ENCODE results near the gene DPEP3.
A peak's percentile ranks its signal among the peaks of the same experiment; 100 is the strongest.

DPEP3 gene

GRCh38 chr16:67966549-67967182 lies 13.6 kb downstream of the DPEP3 start:
- DNase-seq: no peak

DNA sequence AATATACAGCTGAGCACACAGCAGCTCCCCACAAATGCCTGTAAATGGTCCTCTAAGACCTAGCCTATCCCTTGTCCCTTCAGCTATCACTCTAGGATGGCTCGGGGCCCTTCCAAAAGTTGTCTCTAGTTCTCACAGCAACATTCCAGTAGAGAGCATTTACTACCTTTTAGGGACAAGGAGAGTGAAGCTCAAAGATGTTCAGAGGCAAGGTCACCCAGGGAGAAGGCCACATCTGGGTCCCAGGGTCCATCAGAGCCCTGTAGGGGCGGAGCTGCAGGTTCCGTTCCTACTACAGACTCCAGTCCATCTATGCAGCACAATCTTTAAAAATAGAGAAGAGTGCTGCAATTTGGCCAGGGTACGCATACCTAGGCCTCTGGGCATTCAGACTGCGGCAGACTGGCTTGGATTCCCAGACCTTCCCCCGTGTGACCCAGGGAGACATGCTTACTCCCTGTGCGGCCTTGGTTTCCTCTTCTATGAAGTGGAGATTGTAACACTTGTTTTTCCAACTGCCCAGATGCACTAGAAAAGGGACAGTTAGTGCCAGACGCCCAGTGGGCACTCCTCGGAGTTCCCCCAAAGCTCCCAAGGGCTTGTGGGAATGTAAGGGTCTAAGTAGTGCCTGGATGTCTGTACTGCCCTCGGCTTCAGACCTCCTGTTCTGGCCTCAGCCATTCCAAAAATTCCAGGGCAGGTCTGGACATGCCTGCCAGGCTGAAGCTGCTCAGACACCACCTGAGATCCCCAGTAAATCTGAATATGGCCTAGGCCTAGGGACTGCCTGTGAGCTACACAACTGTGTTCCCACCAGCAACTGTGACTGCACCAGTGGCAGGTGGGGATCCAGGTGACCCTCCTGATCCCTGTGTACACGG lies 14.4 kb downstream of the DPEP3 start:
- no peak for DNase-seq

DNA sequence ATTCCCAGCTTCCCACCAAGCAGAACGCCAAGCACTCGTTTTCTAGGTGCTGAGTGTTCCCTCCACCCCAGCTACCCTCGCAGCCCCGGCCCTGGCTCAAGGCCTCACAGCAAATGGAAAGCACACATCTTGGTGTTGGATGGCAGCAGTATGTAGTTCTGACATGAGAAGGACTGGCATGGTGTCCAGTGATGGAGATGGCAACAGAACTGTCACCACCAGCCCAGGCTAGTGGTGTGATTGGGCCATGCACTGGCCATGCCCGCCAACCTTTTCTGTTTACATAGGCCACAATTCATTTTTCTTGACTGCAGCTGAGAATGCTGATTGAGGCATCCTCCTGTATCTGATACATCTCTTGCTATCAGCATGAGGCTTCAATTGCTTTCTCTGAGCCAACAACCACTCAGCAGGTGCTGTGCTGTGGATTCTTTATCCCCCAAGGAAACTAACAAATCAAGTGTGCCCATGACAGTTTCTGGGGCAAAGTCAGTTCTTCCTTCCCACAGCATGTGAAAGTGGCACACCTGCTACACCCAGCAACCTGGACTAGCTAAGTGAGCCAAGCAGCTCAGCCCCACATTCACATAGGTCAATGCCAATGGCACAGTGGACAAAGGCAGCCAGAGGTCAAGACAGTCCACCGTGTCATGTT lies 15.7 kb downstream of the DPEP3 start:
- DNase-seq: no peak

DNA sequence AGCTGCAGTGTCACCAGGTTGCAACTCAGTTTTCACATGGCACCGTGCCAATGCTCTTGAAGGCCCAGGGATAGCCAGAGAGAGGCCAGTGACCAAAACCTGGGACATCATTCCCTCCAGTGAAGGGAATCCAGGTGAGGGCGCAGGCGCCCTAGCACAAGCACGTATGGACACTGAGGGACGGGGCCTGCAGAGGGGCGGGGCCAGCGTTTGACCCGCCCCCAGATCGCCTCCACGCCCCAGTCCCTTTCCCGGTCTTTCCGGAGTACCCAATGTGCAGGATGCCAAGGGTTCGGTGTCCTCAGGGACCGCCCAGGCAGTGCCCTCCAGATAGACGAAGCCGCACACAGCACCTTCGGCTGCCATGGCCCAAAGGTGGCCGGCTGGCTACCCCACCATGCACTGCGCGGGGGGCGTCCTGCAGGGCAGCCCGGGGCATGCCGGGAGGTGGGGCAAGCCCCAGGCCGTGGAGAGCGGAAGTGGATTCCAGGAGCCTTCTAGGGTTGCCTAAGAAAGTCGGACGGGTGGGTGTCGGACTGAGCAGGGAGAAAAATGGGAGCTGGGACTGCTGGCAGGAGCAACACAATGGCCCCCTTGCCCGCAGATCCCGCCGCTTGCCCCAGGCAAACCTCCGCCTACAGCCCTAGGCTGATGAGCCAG lies 16.5 kb downstream of the DPEP3 start:
- DNase-seq: no peak

DNA sequence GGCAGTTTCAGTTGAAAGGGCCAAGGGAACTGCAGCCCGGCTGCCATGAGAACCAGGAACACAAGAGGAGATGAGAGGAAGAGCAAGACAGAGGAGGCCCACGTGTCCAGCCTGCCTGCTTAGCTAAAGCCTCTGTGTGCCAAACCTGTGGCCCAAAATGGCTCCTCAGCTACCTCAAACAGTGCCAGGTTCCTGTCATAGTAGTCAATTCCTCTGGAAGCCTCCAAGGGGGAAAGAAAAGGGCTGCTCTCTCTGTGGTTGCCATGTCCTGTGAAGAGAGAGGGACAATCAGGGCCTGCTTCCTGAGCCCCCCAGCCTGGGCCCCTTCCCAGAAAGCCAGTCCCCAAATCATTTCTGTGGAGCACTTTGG lies 17.0 kb downstream of the DPEP3 start:
- no peak for DNase-seq

GRCh38 chr16:67962135-67962534 lies 18.2 kb downstream of the DPEP3 start:
- no peak for DNase-seq

GRCh38 chr16:67961551-67961957 lies 18.7 kb downstream of the DPEP3 start:
- DNase-seq: peak; percentile 98

- DNase-seq: no peak
These were observed 20.6 kb downstream of the DPEP3 start for GRCh38 chr16:67959536-67960329.

DNA sequence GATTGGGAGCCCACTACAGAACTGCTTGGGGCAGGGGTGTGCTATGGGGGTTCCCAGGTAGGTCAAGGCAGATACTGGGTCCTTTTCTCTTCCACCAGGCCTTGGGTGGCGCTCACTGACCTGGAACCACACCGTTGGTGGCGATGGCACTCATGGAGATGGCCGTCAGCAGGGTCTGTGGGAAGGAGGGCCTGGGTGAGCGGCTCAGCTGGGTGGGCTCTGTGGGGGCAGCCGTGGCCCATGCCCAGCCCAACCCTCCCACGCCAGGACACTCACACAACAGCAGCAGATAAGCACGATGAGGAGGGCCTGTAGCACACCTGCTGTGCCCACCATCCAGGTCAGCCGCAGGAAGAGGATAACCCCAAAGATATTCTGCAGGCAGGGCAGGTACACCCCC lies 22.7 kb downstream of the DPEP3 start:
- DNase-seq: no peak

- DNase-seq: no peak
These were observed 25.7 kb downstream of the DPEP3 start for GRCh38 chr16:67954421-67955196.

DNA sequence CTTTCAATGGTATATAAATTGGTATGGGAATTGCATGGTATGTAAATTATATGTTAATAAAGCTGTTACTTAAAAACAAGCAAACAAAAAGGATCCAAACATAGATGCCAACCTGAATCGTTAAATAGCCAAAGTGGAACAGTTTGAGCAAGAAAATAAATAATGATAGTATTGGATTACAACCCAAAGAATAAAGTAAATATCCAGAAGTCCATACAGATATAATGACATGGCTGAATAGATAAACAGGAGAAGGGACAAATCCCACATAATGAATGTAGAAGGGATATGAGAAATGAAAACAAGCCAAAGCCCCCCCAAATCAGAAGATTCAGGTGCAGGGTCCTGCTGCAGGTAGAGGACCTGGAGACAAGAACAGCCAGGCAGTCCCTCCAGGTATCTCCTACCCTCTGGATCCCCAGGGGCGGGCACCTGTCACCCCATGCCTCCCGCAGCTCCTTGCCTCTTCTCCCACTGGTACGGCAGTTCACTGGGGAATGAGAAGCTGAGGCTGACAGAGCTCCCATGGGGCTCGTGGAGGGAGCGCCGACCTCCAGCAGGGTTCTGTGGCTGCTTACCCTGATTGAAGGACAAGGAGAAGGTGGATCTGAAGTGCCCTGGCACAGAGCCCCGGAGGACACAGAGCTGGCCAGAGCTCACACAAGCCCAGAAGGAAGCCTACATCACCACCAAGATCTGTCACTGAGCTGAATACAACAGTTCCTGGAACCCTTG lies 26.5 kb downstream of the DPEP3 start:
- no peak for DNase-seq

DNA sequence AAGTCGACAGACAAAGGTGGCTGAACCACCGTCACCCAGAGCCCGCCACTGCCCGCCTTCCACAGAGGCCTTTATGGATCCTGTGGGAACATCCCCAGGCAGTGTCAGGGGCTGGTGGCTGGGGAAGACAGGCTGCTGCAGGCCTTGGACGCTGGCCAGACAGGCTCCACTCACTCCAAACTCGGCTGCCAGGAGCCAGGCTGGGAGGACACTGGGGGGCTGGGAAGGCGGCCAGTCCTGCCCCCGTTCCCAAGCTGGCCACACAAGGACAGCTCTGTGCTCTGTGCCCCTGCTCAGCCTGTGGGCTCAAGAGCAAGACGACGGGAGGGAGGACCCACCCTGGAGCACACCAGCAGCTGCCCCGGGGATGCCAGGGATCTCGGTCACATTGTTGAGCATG lies 28.8 kb downstream of the DPEP3 start:
- DNase-seq: no peak

DNA sequence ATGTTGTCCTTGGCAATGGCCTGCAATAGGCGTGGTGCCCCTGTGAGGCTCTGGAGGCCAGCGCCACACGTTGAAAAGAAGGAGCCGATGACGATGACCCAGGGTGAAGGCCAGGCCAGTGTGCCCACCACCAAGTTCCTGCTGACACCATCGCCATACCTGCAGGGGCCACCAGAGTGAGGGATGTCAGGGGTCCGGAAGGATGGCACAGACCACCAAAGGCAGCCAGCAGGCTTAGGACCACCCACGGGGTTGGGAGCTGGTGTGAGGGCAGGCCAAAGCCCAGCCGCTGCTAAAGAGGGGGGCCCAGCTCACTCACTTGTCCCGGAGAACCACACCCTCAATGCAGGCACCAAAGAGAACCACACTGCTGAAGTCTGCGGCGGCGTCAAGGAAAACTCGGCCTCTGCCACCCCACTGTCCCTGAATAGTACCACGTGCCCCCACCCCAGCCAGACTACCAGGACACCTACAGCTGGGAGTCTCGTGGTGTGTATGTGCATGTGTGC lies 29.9 kb downstream of the DPEP3 start:
- DNase-seq: no peak

DNA sequence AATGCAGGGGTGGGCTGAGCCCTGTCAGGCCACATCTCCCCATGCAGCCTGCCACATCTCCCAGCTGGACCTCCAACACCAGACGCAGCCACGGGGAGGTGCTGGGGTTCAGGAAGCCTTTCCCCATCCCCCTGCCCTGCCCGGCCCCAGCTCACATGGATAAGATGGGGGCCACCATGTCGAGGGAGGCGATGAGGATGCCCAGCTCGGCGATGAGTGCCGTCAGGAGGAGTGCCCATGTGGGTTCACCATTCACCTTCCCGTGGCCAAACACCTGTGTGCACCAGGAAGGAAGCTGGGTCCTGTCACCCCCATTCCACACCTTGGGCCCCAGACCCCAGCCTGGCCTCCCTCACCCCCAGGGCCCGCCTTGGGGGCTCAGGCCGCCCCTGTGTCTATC lies 30.7 kb downstream of the DPEP3 start:
- DNase-seq: no peak

- no peak for DNase-seq
These were observed 32.3 kb downstream of the DPEP3 start for GRCh38 chr16:67948015-67948414.

DNA sequence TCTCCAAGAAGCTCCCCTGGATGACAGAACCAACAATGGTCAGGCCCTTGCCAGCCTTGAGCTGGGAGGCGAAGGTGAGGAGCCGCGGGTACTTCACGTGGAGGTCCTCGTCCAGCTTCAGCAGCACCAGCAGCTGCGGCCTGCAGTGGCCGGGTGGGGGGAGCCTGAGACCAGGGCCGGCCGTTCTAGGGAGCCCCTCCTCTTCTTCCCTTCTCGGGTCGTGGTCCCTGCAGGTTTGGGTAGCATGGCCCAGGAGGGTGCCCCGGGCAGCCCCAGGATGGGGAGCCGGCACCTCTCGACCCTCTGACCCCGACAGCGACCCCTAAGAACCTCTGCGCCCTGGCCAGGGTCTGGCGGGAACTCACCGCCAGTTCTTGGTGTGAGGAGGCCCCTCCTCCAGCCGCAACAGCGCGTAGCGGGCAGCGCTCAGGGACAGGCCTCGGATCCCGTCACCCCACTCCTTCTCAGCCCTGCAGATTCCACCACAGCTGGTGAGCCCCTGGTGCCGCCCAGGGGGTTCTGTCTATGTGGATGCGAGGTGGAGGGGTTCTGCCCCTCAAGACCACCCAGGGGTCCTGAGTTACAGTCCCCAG lies 33.2 kb downstream of the DPEP3 start:
- DNase-seq: no peak

GRCh38 chr16:67946128-67946569 lies 34.1 kb downstream of the DPEP3 start:
- DNase-seq: no peak

DNA sequence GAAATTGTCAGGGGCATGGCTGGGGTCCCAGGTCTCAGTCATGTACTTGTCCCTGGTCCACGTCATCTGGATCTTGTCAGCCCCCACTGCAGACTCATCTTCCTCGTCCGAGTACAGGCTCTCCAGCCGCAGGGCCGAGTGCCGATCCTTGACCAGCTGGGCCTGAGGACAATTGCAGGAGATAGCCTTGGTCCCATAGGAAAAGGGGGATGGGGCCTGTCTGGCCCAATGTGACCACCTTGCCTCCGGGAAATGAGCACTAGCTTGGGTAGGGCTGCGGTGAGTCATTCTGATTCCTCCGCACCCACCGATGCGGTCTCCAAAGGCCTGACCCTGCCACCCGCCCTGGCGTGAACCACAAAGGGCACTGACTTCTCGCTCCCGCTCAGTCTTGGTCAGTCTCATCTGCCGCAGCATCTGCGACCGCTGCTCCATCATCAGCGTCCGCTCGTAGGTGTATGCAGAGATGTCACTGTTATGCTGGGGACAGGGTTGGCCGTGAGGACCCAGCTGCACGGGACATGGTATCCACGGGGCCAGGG lies 34.8 kb downstream of the DPEP3 start:
- DNase-seq: no peak

DNA sequence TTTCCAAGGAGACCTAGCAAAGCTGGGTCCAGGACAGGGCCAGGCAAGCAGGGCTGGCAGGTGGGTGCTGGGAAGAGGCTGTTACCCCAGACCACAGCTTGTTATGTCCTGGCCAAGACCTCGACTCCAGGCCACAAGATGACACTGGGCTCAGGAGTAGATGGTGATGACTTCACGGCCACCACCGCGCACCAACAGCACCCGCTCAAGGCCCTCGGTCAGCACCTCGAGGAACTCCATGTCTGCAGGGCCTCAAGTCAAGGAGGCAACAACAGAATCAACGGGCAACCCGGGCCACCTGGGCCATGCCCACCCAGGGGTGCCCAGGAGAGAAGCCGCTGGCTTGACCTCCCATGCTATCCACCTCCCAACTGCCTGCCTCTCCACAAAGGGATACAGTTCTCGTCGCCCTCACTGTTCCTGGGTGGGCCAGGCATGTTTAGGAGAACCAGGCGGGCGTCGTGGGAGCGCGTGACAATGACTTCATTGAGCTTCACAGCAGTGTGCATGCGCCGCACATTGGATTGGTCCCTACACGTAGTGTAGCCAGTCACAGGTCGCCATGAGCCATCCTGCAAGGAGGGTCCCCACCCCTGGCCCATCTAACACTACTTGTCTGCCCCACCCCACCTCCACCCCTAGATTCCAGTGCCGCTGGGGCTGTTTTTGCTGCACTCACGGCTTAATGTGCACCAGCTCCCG lies 35.5 kb downstream of the DPEP3 start:
- DNase-seq: no peak

Measured in DMS153 (cell line).